Endothelial cell of umbilical vein (primary cell): ENCODE measurements around the gene EIF4B. TPM values are rescaled to one million over a fixed set of nuclear protein-coding genes. Genes with fewer than 3 reads are reported as not detected.

Experiments
- BruUV-seq: library from RNA; stranded (reverse); fragments of 400-500 nt; replicated peaks from 2 replicates; lab custom pipeline; 2021; lab: Mats Ljungman, UMichigan
- CTCF ChIA-PET: fragments of 300-600, 350-600 bp; sonication (Branson Sonifier 250); formaldehyde crosslinking; loops from one replicate; lab custom pipeline; 2021; ENCODE audit warnings: antibody characterized with exemption, inconsistent platforms; lab: Charles Lee
- POLR2A ChIA-PET: fragments of 300-600, 350-600 bp; sonication (Branson Sonifier 250); formaldehyde crosslinking; loops from one replicate; lab custom pipeline; 2021; ENCODE audit warnings: antibody characterized with exemption, inconsistent platforms; lab: Charles Lee
- DNase-seq: peaks from one replicate; pipeline ENCODE4 v3.0.0-alpha.2; 2011; ENCODE audit warnings: low read depth, low spot score
- FAIRE-seq: peaks from 2 replicates; lab custom pipeline; 2011; peaks lifted over from hg19 to GRCh38; lab: Jason Lieb, UNC
- H2AFZ ChIP-seq: 2 replicates; pipeline ENCODE4 v1.6.0; 2012; ENCODE audit warnings: low read depth, low read length, control low read depth, inconsistent platforms
- H3K27ac ChIP-seq: 2 replicates; pipeline ENCODE4 v1.5.1; 2011; ENCODE audit warnings: low read depth, mild to moderate bottlenecking, control low read depth, low read length, moderate library complexity; ENCODE audit not compliant: insufficient read depth
- H3K27me3 ChIP-seq, 2 experiments: 2 replicates each; pipeline versions ENCODE4 v1.6.0 to v1.6.1; 2011; ENCODE audit warnings: low read length in 2 of 2, mixed read lengths in 1 of 2; ENCODE audit not compliant: control insufficient read depth in 2 of 2, insufficient read depth in 2 of 2
- H3K36me3 ChIP-seq, 2 experiments: 2 replicates in 1 of 2; 3 replicates in 1 of 2; pipeline ENCODE4 v1.5.1; 2011; ENCODE audit warnings: low read length in 2 of 2, mild to moderate bottlenecking in 1 of 2, moderate library complexity in 1 of 2; ENCODE audit not compliant: control insufficient read depth in 2 of 2, insufficient read depth in 2 of 2; ENCODE audit errors: extremely low read depth in 1 of 2
- H3K4me1 ChIP-seq: 3 replicates; pipeline ENCODE4 v1.5.1; 2011; ENCODE audit warnings: mild to moderate bottlenecking, low read length; ENCODE audit not compliant: control insufficient read depth, insufficient read depth; ENCODE audit errors: extremely low read depth
- H3K4me2 ChIP-seq: 2 replicates; pipeline ENCODE4 v1.6.1; 2011; ENCODE audit warnings: low read length, control low read depth, mixed read lengths; ENCODE audit not compliant: insufficient read depth
- H3K4me3 ChIP-seq, 3 experiments: fragments of 200-600 bp in 1 of 3; sonication (generic), shearing (Covaris generic) in 1 of 3; replicated peaks in 1 of 3; 2 replicates each; pipeline ENCODE4 v1.5.1; 2011 to 2016; ENCODE audit warnings: control low read depth in 3 of 3, low read length in 3 of 3, mild to moderate bottlenecking in 2 of 3, inconsistent platforms in 1 of 3, low read depth in 1 of 3, moderate library complexity in 1 of 3; ENCODE audit not compliant: insufficient read depth in 1 of 3
- H3K79me2 ChIP-seq: 2 replicates; pipeline ENCODE4 v1.6.0; 2012; ENCODE audit warnings: low read length, inconsistent platforms; ENCODE audit not compliant: control insufficient read depth, insufficient read depth
- H3K9ac ChIP-seq: replicated peaks from 2 replicates; pipeline ENCODE3; 2011; ENCODE audit warnings: low read length, control low read depth; ENCODE audit not compliant: insufficient read depth; ENCODE audit errors: extremely low read depth
- H3K9me1 ChIP-seq: replicated peaks from 3 replicates; pipeline ENCODE4 v1.6.0; 2011; ENCODE audit warnings: mild to moderate bottlenecking, low read length; ENCODE audit not compliant: control insufficient read depth, insufficient read depth; ENCODE audit errors: extremely low read depth
- H3K9me3 ChIP-seq: replicated peaks from 2 replicates; pipeline ENCODE4 v1.5.1; 2012; ENCODE audit warnings: low read length, inconsistent platforms; ENCODE audit not compliant: control insufficient read depth, insufficient read depth
- H4K20me1 ChIP-seq: replicated peaks from 2 replicates; pipeline ENCODE3; 2011; ENCODE audit warnings: mild to moderate bottlenecking, low read length; ENCODE audit not compliant: control insufficient read depth, insufficient read depth; ENCODE audit errors: extremely low read depth
- CTCF ChIP-seq, 2 donors: IDR thresholded peaks; 1 replicate in 1 of 2; 2 replicates in 1 of 2; pipeline ENCODE4 v1.5.1; 2011; ENCODE audit warnings: low read length in 2 of 2, mild to moderate bottlenecking in 2 of 2, moderate library complexity in 2 of 2, control low read depth in 1 of 2, inconsistent platforms in 1 of 2, low read depth in 1 of 2; ENCODE audit not compliant: insufficient read depth in 1 of 2; ENCODE audit errors: extremely low read depth in 1 of 2
- EZH2 ChIP-seq: IDR thresholded peaks from 2 replicates; pipeline ENCODE4 v1.6.1; 2012; ENCODE audit warnings: borderline replicate concordance, low read depth, mild to moderate bottlenecking, moderate library complexity, low read length, inconsistent platforms; ENCODE audit not compliant: severe bottlenecking
- FOS ChIP-seq: IDR thresholded peaks from 2 replicates; pipeline ENCODE4 v1.6.1; 2011; ENCODE audit warnings: mild to moderate bottlenecking, low read length, moderate library complexity, borderline replicate concordance; ENCODE audit not compliant: insufficient read depth
- GATA2 ChIP-seq: IDR thresholded peaks from 2 replicates; pipeline ENCODE4 v1.7.0; 2011; ENCODE audit warnings: low read depth, mild to moderate bottlenecking, moderate library complexity, mixed read lengths, low read length; ENCODE audit not compliant: insufficient read length, insufficient read depth
- JUN ChIP-seq: IDR thresholded peaks from 2 replicates; pipeline ENCODE4 v1.6.1; 2011; ENCODE audit warnings: borderline replicate concordance, low read depth; ENCODE audit not compliant: insufficient read length, insufficient read depth
- MAX ChIP-seq: IDR thresholded peaks from 2 replicates; pipeline ENCODE4 v1.6.1; 2011; ENCODE audit not compliant: insufficient read depth, insufficient read length
- MYC ChIP-seq: IDR thresholded peaks from one replicate; pipeline ENCODE4 v1.6.1; 2011; ENCODE audit warnings: mild to moderate bottlenecking, low read depth, low read length
- POLR2A ChIP-seq: IDR thresholded peaks from 2 replicates; pipeline ENCODE4 v1.6.1; 2012; ENCODE audit warnings: low read depth, mild to moderate bottlenecking, control low read depth, low read length
- POLR2AphosphoS5 ChIP-seq: IDR thresholded peaks from 2 replicates; pipeline ENCODE4 v1.6.1; 2012; ENCODE audit warnings: low read depth, mild to moderate bottlenecking, control low read depth, low read length, moderate library complexity; ENCODE audit not compliant: insufficient read depth
- dilution Hi-C: fragments of 300-500 bp; cut with MboI; formaldehyde crosslinking; loops from one replicate; pipeline ENCODE4 v1.15.0; 2019; ENCODE audit warnings: low sequenced_read_pairs; ENCODE audit not compliant: extremely low pct_ligation_motif_present
- intact Hi-C: fragments of 100-400 bp; cut with micrococcal nuclease; formaldehyde crosslinking; loops from one replicate; pipeline ENCODE4 v1.10.0; 2022
- polyA plus RNA-seq, 4 experiments: library from polyadenylated mRNA; depleted of rRNA in 3 of 4; stranded (reverse) in 3 of 4; unstranded in 1 of 4; fragments of >200 nt; gene quantifications; 2 replicates each; pipeline versions ENCODE4 v1.2.1 to v1.2.3, GENCODE V29; 2011 to 2012; ENCODE audit warnings: missing spikeins in 1 of 4
- total RNA-seq: library from RNA; stranded (reverse); gene quantifications from 2 replicates; pipeline ENCODE4 v1.2.3, GENCODE V29; 2021

Gene EIF4B
- total and polyA plus RNA-seq, 2 donors (not counting 3 experiments of a cell fraction or from before 2014, with no cell fraction given), result 233 to 382 TPM

GRCh38 chr12:53076461-53076860 is 70.2 kb downstream of the EIF4B start:
- TF ChIP-seq POLR2A (no peak), MYC (no peak), MAX (no peak), GATA2 (no peak), FOS (no peak), CTCF (IDR thresholded peaks at IDR 0.05; ENCODE audit: extremely low read depth in 1 of 2, insufficient read depth in 1 of 2, low read depth in 1 of 2, low read length in 2 of 2) (no peak), EZH2 (no peak), POLR2AphosphoS5 (no peak), JUN (no peak)
- Histone ChIP-seq H3K4me2 (no peak overlapping the region), H3K9ac (no peak overlapping the region), H3K9me1 (no peaks in the 10 kb centered on the region), H3K79me2 (peaks cover 11% of the 10 kb centered on the region), H3K4me3 (no peak overlapping the region), H3K4me1 (peaks cover 24% of the 10 kb centered on the region), H3K27ac (no peak overlapping the region), H3K9me3 (no peaks in the 10 kb centered on the region), H3K27me3 (no peaks in the 10 kb centered on the region), H2AFZ (no peak overlapping the region), H4K20me1 (no peaks in the 10 kb centered on the region), H3K36me3 (peaks cover 0 to 22% of the 10 kb centered on the region in 2 experiments)
- no TSS peak for BruUV-seq
- DNase-seq (no peak), FAIRE-seq (no peak)
- CTCF ChIA-PET, result interaction anchor here (0.6 to 6.4 kb wide), 3 partner anchors 10 to 121 kb away, joined by 3 to 91 read pairs (median 3); no protein-coding TSS in a partner anchor
- intact Hi-C loops, result no loop called here
- dilution Hi-C loops, result no loop called here
- POLR2A ChIA-PET, result interaction anchor here (0.6 kb wide), 1 partner anchor 145 kb away, joined by 5 read pairs; no protein-coding TSS in a partner anchor
